ENCODE data around the gene KIAA0232. TPM values are rescaled to one million over a fixed set of nuclear protein-coding genes. Genes with fewer than 3 reads are reported as not detected.

Gene KIAA0232
- total and polyA plus RNA-seq, 2 experiments from 2014 or later, result 20.6 to 21.7 TPM

GRCh38 chr4:6923507-6923906, 141.0 kb downstream of the KIAA0232 start:
- no peaks in the 10 kb centered on the region for H3K4me1 ChIP-seq (ENCODE audit: insufficient read depth)
- no peak overlapping the region for H3K27ac ChIP-seq
- no peak for DNase-seq
- no peaks in the 10 kb centered on the region for H3K36me3 ChIP-seq (ENCODE audit: low read depth)
- in situ Hi-C loops (cut with MboI), result no loop called here
- no peak overlapping the region for H3K4me3 ChIP-seq
- 96 to 98% methylated on average over 23 to 32 of the region's 32 CpGs for WGBS, 2 experiments (ENCODE audit: low coverage in 1 of 2, low lambda C conversion rate in 2 of 2, missing lambda C conversion rate in 2 of 2)
- H3K79me2 ChIP-seq (ENCODE audit: insufficient read depth), result peaks cover 7% of the 10 kb centered on the region; the same call in 1 of the 2 replicates
- no peak overlapping the region for H2AFZ ChIP-seq
- no peak overlapping the region for H3K4me2 ChIP-seq (ENCODE audit: unreplicated experiment)
- no peaks in the 10 kb centered on the region for H3K27me3 ChIP-seq (replicated peaks; ENCODE audit: insufficient read depth)
- no peaks in the 10 kb centered on the region for H4K20me1 ChIP-seq (ENCODE audit: insufficient read depth)
- H3K9me2 ChIP-seq (ENCODE audit: insufficient read depth), result no peaks in the 10 kb centered on the region
- no peaks in the 10 kb centered on the region for H3F3A ChIP-seq (ENCODE audit: insufficient read depth)
- no peak overlapping the region for H3K9ac ChIP-seq
- TF ChIP-seq EZH2phosphoT487 (IDR thresholded peaks at IDR 0.05; ENCODE audit: insufficient read depth, low read depth) (no peak), EZH2 (IDR thresholded peaks at IDR 0.05; ENCODE audit: insufficient read depth, poor library complexity, severe bottlenecking) (no peak)
- no peaks in the 10 kb centered on the region for H3K9me3 ChIP-seq (ENCODE audit: low read depth)

DNA sequence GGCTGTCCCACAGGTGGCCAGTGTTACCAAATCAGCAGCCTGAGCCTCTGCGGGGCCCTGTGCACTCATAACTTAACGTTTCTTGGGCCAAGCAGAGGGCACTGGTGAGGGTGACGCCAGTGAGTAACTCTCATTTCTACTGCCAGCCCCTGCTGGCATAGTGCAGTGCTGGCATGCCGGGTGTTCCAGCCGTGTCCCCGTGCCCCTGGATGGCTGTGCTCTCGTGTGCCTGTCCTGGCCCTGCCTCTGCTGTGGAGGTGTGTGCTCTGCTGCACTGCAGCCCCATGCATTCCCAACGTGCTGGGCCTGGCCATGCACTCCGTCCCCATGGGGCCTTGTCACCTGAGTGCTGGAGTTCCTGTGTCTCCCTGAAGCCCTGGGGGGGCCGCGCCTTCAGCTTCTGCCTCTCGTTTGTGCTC, 141.8 kb downstream of the KIAA0232 start:
- H3K9me2 ChIP-seq (ENCODE audit: insufficient read depth), result no peaks in the 10 kb centered on the region
- no peak overlapping the region for H2AFZ ChIP-seq
- H3K4me1 ChIP-seq (ENCODE audit: insufficient read depth), result no peaks in the 10 kb centered on the region
- in situ Hi-C loops (cut with MboI), result no loop called here
- WGBS, 2 experiments (ENCODE audit: low coverage in 1 of 2, low lambda C conversion rate in 2 of 2, missing lambda C conversion rate in 2 of 2), result 85 to 91% methylated on average over 12 of the region's 12 CpGs
- H3F3A ChIP-seq (ENCODE audit: insufficient read depth), result no peaks in the 10 kb centered on the region
- H3K36me3 ChIP-seq (ENCODE audit: low read depth), result no peaks in the 10 kb centered on the region
- H3K9me3 ChIP-seq (ENCODE audit: low read depth), result no peaks in the 10 kb centered on the region
- H3K4me3 ChIP-seq, result no peak overlapping the region
- no peaks in the 10 kb centered on the region for H4K20me1 ChIP-seq (ENCODE audit: insufficient read depth)
- no peak for TF ChIP-seq EZH2phosphoT487 (IDR thresholded peaks at IDR 0.05; ENCODE audit: insufficient read depth, low read depth)
- H3K4me2 ChIP-seq (ENCODE audit: unreplicated experiment), result no peak overlapping the region
- H3K79me2 ChIP-seq (ENCODE audit: insufficient read depth), result peaks cover 9% of the 10 kb centered on the region; the same call in 1 of the 2 replicates
- no peak overlapping the region for H3K27ac ChIP-seq
- no peak for DNase-seq
- H3K27me3 ChIP-seq (replicated peaks; ENCODE audit: insufficient read depth), result no peaks in the 10 kb centered on the region
- no peak overlapping the region for H3K9ac ChIP-seq

- no peaks in the 10 kb centered on the region for H4K20me1 ChIP-seq (ENCODE audit: insufficient read depth)
These were observed 142.9 kb downstream of the KIAA0232 start for GRCh38 chr4:6925357-6925836.

GRCh38 chr4:6926081-6926480, 143.6 kb downstream of the KIAA0232 start:
- Histone ChIP-seq H3K9ac (no peak overlapping the region), H3K27ac (no peak overlapping the region), H2AFZ (no peak overlapping the region), H3K4me2 (ENCODE audit: unreplicated experiment) (no peak overlapping the region), H3K27me3 (replicated peaks; ENCODE audit: insufficient read depth) (no peaks in the 10 kb centered on the region), H3K36me3 (ENCODE audit: low read depth) (no peaks in the 10 kb centered on the region), H4K20me1 (ENCODE audit: insufficient read depth) (no peaks in the 10 kb centered on the region), H3K4me1 (ENCODE audit: insufficient read depth) (no peaks in the 10 kb centered on the region), H3K9me3 (ENCODE audit: low read depth) (no peaks in the 10 kb centered on the region), H3F3A (ENCODE audit: insufficient read depth) (no peaks in the 10 kb centered on the region), H3K4me3 (no peak overlapping the region), H3K79me2 (ENCODE audit: insufficient read depth) (peaks cover 9% of the 10 kb centered on the region; the same call in 1 of the 2 replicates), H3K9me2 (ENCODE audit: insufficient read depth) (no peaks in the 10 kb centered on the region)
- 95% methylated on average over 16 to 19 of the region's 19 CpGs for WGBS, 2 experiments (ENCODE audit: low coverage in 1 of 2, low lambda C conversion rate in 2 of 2, missing lambda C conversion rate in 2 of 2)
- in situ Hi-C loops (cut with MboI), result no loop called here
- no peak for DNase-seq
- TF ChIP-seq EZH2phosphoT487 (IDR thresholded peaks at IDR 0.05; ENCODE audit: insufficient read depth, low read depth) (no peak), EZH2 (IDR thresholded peaks at IDR 0.05; ENCODE audit: insufficient read depth, poor library complexity, severe bottlenecking) (no peak)

More at GRCh38 chr4:6925357-6925836, 142.9 kb downstream of the KIAA0232 start:
- WGBS, 2 experiments (ENCODE audit: low coverage in 1 of 2, low lambda C conversion rate in 2 of 2, missing lambda C conversion rate in 2 of 2), result 87 to 89% methylated on average over 14 of the region's 14 CpGs
- no peaks in the 10 kb centered on the region for H3K9me2 ChIP-seq (ENCODE audit: insufficient read depth)
- no peaks in the 10 kb centered on the region for H3K4me1 ChIP-seq (ENCODE audit: insufficient read depth)
- no peak overlapping the region for H3K27ac ChIP-seq
- no peak overlapping the region for H3K4me2 ChIP-seq (ENCODE audit: unreplicated experiment)
- in situ Hi-C loops (cut with MboI), result no loop called here
- H3K9ac ChIP-seq, result no peak overlapping the region
- H3K79me2 ChIP-seq (ENCODE audit: insufficient read depth), result peaks cover 9% of the 10 kb centered on the region; the same call in 1 of the 2 replicates
- no peaks in the 10 kb centered on the region for H3K27me3 ChIP-seq (replicated peaks; ENCODE audit: insufficient read depth)
- no peak overlapping the region for H3K4me3 ChIP-seq
- DNase-seq, result no peak
- no peaks in the 10 kb centered on the region for H3F3A ChIP-seq (ENCODE audit: insufficient read depth)
- no peak overlapping the region for H2AFZ ChIP-seq
- no peak for TF ChIP-seq EZH2 (IDR thresholded peaks at IDR 0.05; ENCODE audit: insufficient read depth, poor library complexity, severe bottlenecking)
- TF ChIP-seq EZH2phosphoT487 (IDR thresholded peaks at IDR 0.05; ENCODE audit: insufficient read depth, low read depth), result no peak
- H3K36me3 ChIP-seq (ENCODE audit: low read depth), result no peaks in the 10 kb centered on the region
- no peaks in the 10 kb centered on the region for H3K9me3 ChIP-seq (ENCODE audit: low read depth)

Measured in GM23248 (cell line).